ENCODE measurements around the gene USO1.
"Not testable (repeated sequence)": the region's sequence is repeated elsewhere in the genome, so short reads cannot be mapped to it uniquely, and the experiment has no call there.

USO1 gene

DNA sequence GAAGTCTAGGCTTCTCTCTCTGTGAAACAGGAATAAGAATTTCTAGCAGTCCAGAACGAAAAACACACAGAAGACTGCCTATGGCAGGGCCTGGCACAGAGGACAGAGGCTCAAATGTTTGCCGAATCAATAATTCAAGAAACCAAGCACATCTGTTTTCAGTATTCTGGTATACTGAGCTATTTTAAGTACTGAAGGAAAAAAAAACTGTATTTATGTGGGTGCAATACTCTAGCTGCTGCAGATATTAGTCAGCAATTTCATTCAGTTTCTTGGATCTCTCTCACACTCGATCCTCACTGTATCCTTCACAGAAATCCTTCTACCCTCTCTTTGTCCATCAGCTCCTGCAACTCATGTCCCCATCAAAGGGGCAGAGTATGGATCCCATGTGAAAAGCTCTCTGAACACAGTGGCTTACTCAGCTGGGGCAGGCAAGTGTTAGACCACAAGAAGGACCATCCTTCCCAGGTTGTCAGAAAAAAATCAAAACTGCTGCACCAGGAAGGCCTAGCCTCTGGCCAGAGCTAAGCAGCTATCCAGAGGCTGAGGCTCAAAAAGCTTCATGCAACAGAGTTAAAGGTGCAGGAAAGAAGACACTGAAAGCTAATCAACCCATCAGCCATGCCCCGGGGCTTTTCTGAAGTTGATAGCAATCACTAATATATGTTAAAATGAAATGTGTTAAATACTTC lies 9.1 kb upstream of the USO1 start:
- DNase-seq (ENCODE audit: low spot score), result no peak

DNA sequence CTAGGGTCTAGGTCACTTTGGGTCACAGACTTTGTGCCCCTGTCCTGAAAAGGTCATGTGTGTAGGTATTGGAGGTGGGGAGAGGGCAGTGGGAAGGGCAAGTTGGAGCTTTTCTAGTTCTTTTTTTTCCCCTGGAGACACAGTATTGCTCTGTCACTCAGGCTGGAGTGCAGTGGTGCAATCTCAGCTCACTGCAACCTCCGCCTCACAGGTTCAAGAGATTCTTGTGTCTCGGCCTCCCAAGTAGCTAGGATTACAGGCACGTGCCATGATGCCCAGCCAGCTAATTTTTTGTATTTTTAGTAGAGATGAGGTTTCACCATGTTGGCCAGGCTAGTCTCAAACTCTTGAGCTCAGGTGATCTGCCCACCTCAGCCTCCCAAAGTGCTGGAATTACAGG lies 8.3 kb upstream of the USO1 start:
- DNase-seq (ENCODE audit: low spot score), result not testable (repeated sequence)

DNA sequence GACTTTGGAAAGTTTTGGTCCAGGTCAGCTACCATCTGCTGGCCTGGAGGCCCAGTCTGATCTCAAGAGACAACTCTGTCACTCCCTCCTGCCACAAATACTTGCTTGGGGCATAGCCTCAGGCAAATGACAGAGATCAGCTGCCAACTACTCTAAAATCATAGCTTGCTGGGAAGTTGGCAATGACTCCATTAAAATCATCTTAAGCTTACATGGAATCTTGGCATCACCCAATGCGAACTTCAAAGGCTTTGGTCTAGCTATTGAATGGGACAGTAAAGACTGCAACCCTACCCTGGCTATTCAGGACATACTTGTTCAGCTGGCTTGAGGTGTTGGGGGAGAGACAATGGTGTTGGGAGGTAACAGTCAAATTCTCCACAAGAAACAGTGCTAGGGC lies 7.0 kb upstream of the USO1 start:
- DNase-seq (ENCODE audit: low spot score), result no peak

GRCh38 chr4:75718529-75718928 lies 5.8 kb upstream of the USO1 start:
- DNase-seq (ENCODE audit: low spot score), result no peak

- no peak for DNase-seq (ENCODE audit: low spot score)
Measured at GRCh38 chr4:75722417-75722816, 2.0 kb upstream of the USO1 start.

DNA sequence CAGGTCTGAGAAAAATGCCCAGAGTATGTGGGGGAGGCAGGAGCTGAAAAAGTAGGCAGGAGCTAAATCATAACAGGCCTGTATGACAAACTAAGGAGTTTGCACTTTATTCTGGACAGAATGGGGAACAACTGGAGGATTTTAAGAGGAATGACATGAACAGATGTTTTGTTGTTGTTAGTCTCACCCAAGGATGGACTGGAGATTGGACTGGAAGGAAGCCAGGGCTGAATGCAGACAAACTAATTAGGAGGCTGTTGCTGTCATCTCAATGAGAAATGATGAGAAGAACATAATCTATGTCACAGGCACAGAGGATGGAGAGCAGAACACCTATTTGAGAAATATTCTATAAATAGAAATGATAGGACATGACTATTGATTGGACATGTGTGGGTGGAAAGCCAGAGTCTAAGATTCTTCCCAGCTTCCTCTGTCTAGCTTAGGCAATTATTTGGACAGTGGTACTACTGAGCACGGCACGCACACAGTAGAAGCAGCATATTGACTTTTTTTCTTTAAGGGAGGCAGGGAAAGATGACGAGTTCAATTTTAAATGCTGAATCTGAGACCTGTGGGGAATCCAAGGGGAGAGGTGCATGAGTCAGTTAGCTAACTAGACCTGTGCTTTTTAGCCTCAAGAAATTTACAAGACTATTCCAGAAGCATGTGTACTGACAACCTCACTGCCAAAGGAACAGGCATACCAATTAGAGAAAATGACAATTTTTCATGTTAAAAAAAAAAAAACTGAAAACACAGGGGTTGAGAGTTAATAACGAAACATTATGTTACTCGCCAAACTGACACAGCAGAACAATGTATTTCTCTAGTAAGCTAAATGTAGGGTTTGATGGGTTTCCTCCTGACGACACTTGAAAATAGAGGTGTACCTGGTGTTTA lies 963 bp upstream of the USO1 start:
- peak; percentile 56 for DNase-seq (ENCODE audit: low spot score)

DNA sequence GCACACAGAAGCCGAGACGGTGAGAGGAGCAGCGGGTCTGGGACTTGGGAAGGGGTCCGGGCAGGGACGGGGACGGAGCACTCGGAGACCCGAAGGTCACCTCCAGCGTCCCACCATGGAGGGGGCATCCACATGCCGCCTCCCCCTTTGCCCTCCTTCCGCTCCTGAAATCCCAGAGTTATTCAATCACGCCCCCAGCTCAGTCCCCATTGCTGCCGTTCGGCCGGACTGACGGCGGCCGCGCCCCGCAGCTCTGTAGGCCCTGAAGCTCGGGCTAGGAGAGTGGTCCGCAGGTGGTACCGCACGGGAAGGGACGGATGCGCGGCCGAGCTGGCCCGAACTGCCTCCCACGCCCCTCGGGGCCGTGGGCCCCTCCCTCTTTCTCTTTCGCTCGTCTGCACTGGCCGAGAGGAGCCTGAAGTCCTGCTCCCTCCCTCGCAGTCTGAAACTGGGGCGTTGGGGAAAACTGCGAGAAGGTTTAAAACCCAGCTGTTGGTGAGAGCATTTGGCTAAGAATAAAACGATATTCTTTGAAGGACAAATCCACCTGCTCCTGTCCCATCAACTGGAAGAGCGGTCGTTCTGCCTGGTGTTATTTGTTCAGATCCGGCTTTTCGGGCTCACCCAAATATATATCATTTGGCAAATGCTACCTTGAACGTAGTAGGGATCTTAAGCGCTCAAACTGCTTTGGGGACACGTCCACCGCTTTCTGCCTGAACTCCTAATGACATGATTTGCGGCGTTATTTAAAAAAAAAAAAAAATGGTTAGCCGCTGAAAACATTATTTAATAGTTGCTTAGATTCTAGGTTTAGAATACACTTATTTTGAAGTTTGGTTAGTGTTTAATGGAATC lies 719 bp downstream of the USO1 start:
- DNase-seq (ENCODE audit: low spot score), result peak; percentile 77

DNA sequence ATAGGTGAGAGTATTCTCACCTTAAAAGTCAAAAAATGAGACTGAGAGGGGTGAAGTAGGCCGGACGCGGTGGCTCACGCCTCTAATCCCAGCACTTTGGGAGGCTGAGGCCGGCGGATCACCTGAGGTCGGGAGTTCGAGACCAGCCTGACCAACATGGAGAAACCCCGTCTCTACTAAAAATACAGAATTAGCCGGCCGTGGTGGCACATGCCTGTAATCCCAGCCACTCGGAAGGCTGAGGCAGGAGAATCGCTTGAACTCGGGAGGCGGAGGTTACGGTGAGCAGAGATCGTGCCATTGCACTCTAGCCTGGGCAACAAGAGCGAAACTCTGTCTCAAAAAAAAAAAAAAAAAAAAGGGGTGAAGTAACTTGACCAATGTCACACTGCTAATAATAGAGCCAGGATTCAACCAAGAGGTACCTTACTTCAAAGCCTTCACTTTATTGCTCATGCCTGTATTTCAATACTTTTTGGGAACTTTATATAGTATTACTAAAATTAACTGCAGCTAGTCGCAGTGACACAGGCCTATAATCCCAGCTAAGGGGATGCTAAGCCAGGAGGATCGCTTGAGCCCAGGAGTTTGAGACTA lies 1.7 kb downstream of the USO1 start:
- not testable (repeated sequence) for DNase-seq (ENCODE audit: low spot score)

DNA sequence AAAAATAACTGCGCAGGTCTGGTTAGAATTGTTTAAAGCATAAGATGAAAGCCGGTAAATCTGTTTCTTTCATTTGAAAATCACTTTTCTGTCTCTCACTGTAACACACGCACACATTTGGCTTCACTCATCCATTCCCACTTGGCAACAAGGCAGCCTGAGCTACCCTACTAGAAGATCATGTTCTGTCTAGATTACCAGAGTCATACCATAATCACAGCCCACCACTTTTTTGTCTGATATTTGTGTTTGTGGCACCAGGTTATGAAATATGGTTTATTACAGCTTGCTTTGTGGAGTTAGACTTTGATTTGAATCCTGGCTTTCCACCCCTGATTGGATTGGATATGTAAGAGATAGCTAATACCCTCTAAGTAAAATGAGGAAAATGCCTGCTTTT lies 2.2 kb downstream of the USO1 start:
- DNase-seq (ENCODE audit: low spot score), result peak; percentile 20

DNA sequence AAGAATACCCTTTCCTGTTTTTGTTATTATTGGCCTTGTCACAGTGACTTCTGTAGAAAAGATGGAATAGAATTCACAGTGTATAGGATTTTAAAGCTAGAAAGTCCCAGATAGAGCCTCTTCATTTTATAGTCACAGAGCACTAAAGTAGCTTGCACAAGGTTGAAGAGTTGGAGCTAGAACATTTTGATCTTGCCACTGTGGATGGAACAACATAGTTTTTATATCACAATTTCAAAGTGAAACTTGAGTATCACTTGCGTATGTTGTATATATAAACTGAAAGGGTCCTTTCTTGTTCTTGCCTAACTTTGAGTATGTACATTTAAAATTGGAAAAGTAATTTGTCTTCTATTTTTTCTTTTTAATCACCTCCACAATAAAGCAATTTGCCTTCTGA lies 2.7 kb downstream of the USO1 start:
- DNase-seq (ENCODE audit: low spot score), result no peak

DNA sequence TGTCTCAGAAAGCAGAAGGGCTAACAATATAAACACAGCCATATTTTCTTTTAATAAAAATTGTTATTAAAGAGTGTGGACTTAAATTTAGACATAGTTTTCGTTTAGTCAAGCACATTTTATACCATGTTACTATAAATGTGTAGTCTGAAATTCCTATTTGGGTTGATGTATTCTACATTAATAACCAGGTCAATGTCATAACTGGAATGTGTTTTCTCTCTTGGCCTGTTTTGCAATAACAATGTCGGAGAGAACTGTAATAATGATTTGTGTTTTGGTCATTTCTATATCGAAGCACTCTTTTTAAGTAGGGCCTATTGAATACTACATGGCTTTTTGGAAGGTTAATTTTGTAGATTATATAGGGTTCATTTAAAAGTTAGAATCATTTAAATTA lies 5.5 kb downstream of the USO1 start:
- no peak for DNase-seq (ENCODE audit: low spot score)

DNA sequence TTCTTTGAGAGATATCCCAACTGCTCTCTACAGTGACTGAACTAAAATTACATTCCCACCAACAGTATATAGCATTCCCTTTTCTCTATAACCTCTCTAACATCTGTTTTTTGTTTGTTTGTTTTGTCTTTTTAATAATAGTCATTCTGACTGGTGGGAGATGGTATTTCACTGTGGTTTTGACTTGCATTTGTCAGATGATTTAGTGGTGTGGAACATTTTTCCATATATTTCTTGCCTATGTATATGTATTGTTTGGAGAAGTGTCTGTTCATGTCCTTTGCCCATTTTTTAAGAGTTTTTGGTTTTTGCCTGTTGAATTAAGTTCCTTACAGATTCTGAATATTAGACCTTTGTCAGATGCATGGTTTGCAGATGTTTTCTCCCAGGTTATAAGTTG lies 9.0 kb downstream of the USO1 start:
- no peak for DNase-seq (ENCODE audit: low spot score)

- DNase-seq (ENCODE audit: low spot score), result no peak
Measured at GRCh38 chr4:75735525-75735924, 11.1 kb downstream of the USO1 start.

- no peak for DNase-seq (ENCODE audit: low spot score)
Measured at GRCh38 chr4:75736862-75737261, 12.5 kb downstream of the USO1 start.

DNA sequence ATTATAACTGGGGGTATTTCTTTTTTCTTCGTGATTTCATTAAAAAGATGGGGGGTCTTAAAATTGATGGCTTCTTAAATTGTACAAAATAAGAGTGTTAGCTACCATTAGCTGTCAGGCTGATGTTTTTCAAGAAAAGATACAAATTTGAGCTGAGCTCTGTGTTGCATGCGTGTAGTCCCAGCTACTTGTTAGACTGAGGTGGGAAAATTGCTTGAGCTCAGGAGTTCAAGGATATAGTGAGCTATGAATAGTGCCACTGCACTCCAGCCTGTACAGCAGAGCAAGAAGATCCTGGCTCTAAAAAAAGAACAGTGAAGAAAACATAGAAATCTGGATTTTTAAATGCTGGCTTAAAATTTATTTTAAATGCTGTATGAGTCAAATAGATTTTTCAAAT lies 13.0 kb downstream of the USO1 start:
- DNase-seq (ENCODE audit: low spot score), result no peak

- no peak for DNase-seq (ENCODE audit: low spot score)
Measured at GRCh38 chr4:75741027-75741426, 16.6 kb downstream of the USO1 start.

DNA sequence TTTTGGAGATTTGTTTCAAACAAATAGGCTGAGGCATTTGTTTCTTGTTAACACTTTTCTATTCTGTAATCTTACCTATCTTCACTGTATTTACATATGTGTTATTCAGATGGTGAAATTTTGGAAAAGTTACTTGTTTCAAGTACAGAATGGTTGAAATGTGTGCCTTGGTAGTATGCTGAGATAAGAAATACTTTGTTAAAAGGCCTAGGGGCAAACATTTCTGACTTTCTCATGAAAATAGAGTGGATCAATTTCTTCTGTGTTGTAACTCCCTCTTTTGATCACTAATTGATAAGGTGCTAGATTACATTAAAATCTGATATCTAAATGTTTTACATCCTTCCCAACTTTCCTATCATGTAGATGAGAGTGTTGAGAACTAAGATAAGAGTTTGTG lies 18.1 kb downstream of the USO1 start:
- DNase-seq (ENCODE audit: low spot score), result no peak

DNA sequence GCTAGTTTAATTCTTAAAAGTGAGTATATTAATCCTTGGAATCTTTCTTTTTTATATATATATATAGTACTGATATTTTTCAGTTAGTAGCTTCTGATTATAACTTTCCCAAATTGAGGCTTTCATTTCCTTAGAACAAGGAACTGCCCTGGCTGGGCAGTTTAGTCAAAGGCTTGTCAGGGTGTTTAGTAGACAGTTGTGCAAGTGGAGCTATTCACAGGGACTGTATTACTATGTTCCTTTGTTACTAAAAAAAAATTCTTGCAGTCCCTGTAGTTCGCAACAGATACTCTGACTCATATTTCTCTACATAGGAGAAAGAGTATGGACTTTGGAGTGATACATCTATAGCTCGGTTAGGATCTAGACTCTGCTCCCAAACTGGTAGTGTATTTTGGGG lies 20.8 kb downstream of the USO1 start:
- DNase-seq (ENCODE audit: low spot score), result peak; percentile 21

DNA sequence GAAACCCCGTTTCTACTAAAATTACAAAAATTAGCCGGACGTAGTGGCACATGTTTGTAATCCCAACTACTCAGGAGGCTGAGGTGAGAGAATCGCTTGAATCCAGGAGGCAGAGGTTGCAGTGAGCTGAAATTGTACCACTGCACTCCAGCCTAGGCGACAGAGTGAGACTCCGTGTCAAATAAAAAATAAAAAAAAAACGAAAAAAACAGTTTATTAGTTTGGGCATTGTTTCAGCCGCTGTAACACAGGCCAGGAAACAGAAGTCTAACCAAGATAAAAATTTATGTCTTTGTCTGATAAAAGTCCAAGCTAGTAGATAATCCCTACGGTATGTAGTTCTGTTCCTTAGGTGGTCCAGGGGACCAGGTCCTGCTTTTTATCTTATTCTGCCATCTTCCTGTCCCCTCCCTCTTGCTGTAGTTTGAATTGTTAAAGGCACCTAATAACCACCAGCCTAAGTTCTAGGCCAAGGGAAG lies 21.4 kb downstream of the USO1 start:
- no peak for DNase-seq (ENCODE audit: low spot score)

- no peak for DNase-seq (ENCODE audit: low spot score)
Measured at GRCh38 chr4:75752637-75753036, 28.3 kb downstream of the USO1 start.

DNA sequence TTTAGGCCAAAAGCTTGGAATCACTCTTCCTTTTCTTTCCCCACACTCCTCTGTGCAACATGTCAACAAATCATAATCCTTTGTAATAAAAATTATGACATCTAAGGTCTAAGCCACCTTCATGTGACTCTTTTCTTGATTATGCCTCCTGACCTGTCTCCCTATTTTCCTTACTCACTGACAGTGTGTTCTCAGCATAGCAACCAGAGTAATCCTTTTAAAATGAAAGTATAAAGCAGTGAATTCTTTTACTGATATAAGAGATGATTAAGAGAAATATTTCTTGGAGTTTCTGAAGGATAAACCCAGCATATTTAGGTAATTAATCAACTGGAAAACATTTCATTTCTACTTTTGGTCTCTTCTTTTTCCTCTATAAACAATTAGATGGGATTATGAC lies 44.7 kb downstream of the USO1 start:
- DNase-seq (ENCODE audit: low spot score), result no peak

- no peak for DNase-seq (ENCODE audit: low spot score)
Measured at GRCh38 chr4:75771607-75772006, 47.2 kb downstream of the USO1 start.
